Activated naive CD4-positive, alpha-beta T cell treated with anti-CD3 and anti-CD28 coated beads for 36 hours (primary cell): Measurements from ENCODE around the gene TMEM221. TPM values are rescaled to one million over a fixed set of nuclear protein-coding genes. Genes with fewer than 3 reads are reported as not detected.

Experiments used
- CTCF ChIA-PET: fragments of 350-600 bp; sonication (Branson Sonifier 250); formaldehyde crosslinking; loops from one replicate; lab custom pipeline; 2021; ENCODE audit warnings: antibody characterized with exemption; lab: Charles Lee
- DNase-seq: peaks from one replicate; pipeline ENCODE4 v3.0.0-alpha.2; 2020
- H3K27ac Mint-ChIP-seq: one replicate; pipeline ENCODE4 v1.8.0; 2021; ENCODE audit warnings: mild to moderate bottlenecking, mixed read lengths
- H3K27me3 Mint-ChIP-seq: one replicate; pipeline ENCODE4 v1.8.0; 2021; ENCODE audit warnings: low read depth, mixed read lengths
- H3K36me3 Mint-ChIP-seq: one replicate; pipeline ENCODE4 v1.8.0; 2021; ENCODE audit warnings: low read depth, mixed read lengths
- H3K4me1 Mint-ChIP-seq: one replicate; pipeline ENCODE4 v1.8.0; 2021; ENCODE audit warnings: low read depth, mixed read lengths
- H3K4me3 Mint-ChIP-seq: one replicate; pipeline ENCODE4 v1.8.0; 2021; ENCODE audit warnings: mild to moderate bottlenecking, moderate library complexity, mixed read lengths
- H3K9me3 Mint-ChIP-seq: one replicate; pipeline ENCODE4 v1.8.0; 2021; ENCODE audit warnings: mixed read lengths
- intact Hi-C: fragments of 100-400 bp; cut with micrococcal nuclease; formaldehyde crosslinking; loops from one replicate; pipeline ENCODE4 v1.15.1; 2023
- total RNA-seq, 2 experiments: library from RNA; stranded (reverse); gene quantifications; one replicate each; pipeline ENCODE4 v1.2.3, GENCODE V29; 2021

The TMEM221 gene
- total RNA-seq, 2 experiments from 2014 or later, result not detected

GRCh38 chr19:17431417-17431816 is 17.1 kb downstream of the TMEM221 start:
- Mint-ChIP-seq H3K4me1 (no peaks in the 10 kb centered on the region), H3K4me3 (no peak overlapping the region), H3K9me3 (no peaks in the 10 kb centered on the region), H3K36me3 (no peaks in the 10 kb centered on the region), H3K27me3 (no peaks in the 10 kb centered on the region), H3K27ac (no peak overlapping the region)
- no peak for DNase-seq
- CTCF ChIA-PET, result interaction anchor here (0.6 to 1.6 kb wide), 2 partner anchors 10 to 65 kb away, joined by 4 to 5 read pairs; no protein-coding TSS in a partner anchor
- intact Hi-C loops, result no loop called here

GRCh38 chr19:17429641-17430113 is 18.8 kb downstream of the TMEM221 start:
- DNase-seq, result no peak
- H3K9me3 Mint-ChIP-seq, result no peaks in the 10 kb centered on the region
- H3K4me1 Mint-ChIP-seq, result peaks cover 2% of the 10 kb centered on the region
- H3K36me3 Mint-ChIP-seq, result no peaks in the 10 kb centered on the region
- CTCF ChIA-PET, result interaction anchor here (0.8 to 1.6 kb wide), 3 partner anchors 10 to 44 kb away, joined by 4 read pairs; partner anchors contain the start of gene MVB12A
- intact Hi-C loops, result no loop called here
- H3K27me3 Mint-ChIP-seq, result no peaks in the 10 kb centered on the region
- no peak overlapping the region for H3K4me3 Mint-ChIP-seq
- no peak overlapping the region for H3K27ac Mint-ChIP-seq

GRCh38 chr19:17424743-17425365 is 23.6 kb downstream of the TMEM221 start:
- Mint-ChIP-seq H3K36me3 (no peaks in the 10 kb centered on the region), H3K4me1 (peaks cover 7% of the 10 kb centered on the region), H3K27me3 (no peaks in the 10 kb centered on the region), H3K9me3 (no peaks in the 10 kb centered on the region), H3K4me3 (no peak overlapping the region), H3K27ac (no peak overlapping the region)
- CTCF ChIA-PET, result interaction anchor here (1.1 kb wide), 1 partner anchor 22 kb away, joined by 3 read pairs; no protein-coding TSS in a partner anchor
- intact Hi-C loops, result loop anchor here (1.0 to 2.0 kb wide), 2 partner anchors 24 to 41 kb away; partner anchors contain the start of gene TMEM221
- peak; percentile 69 for DNase-seq

GRCh38 chr19:17423429-17424208 is 24.8 kb downstream of the TMEM221 start:
- CTCF ChIA-PET, result interaction anchor here (0.7 kb wide), 1 partner anchor 312 kb away, joined by 4 read pairs; no protein-coding TSS in a partner anchor
- Mint-ChIP-seq H3K4me1 (peaks cover 17% of the 10 kb centered on the region), H3K36me3 (no peaks in the 10 kb centered on the region), H3K27ac (no peak overlapping the region), H3K4me3 (no peak overlapping the region), H3K9me3 (no peaks in the 10 kb centered on the region), H3K27me3 (no peaks in the 10 kb centered on the region)
- intact Hi-C loops, result loop anchor here (2.0 kb wide), 1 partner anchor 25 kb away; the partner anchor contains the start of gene TMEM221
- DNase-seq, result no peak

- intact Hi-C loops, result no loop called here
- peaks cover 1% of the 10 kb centered on the region for H3K36me3 Mint-ChIP-seq
- peaks cover 17% of the 10 kb centered on the region for H3K4me1 Mint-ChIP-seq
- H3K27ac Mint-ChIP-seq, result no peak overlapping the region
- H3K9me3 Mint-ChIP-seq, result no peaks in the 10 kb centered on the region
- CTCF ChIA-PET, result interaction anchor here (0.6 to 1.3 kb wide), 2 partner anchors 19 to 302 kb away, joined by 4 to 5 read pairs; no protein-coding TSS in a partner anchor
- H3K27me3 Mint-ChIP-seq, result no peaks in the 10 kb centered on the region
- no peak overlapping the region for H3K4me3 Mint-ChIP-seq
- no peak for DNase-seq
These were observed 26.5 kb downstream of the TMEM221 start for GRCh38 chr19:17421942-17422341.

- intact Hi-C loops, result loop anchor here (1.0 kb wide), 1 partner anchor 25 kb away; no protein-coding TSS in a partner anchor
- H3K27me3 Mint-ChIP-seq, result no peaks in the 10 kb centered on the region
- H3K4me3 Mint-ChIP-seq, result peak overlapping the region; percentile 87
- no peak overlapping the region for H3K27ac Mint-ChIP-seq
- H3K4me1 Mint-ChIP-seq, result peaks cover 17% of the 10 kb centered on the region
- H3K9me3 Mint-ChIP-seq, result no peaks in the 10 kb centered on the region
- DNase-seq, result peak; percentile 52
- CTCF ChIA-PET, result interaction anchor here (1.0 to 1.4 kb wide), 3 partner anchors 8 to 26 kb away, joined by 4 to 5 read pairs (median 5); partner anchors contain the start of gene CCDC194
- peaks cover 3% of the 10 kb centered on the region for H3K36me3 Mint-ChIP-seq
These were observed 28.0 kb downstream of the TMEM221 start for GRCh38 chr19:17420475-17420924.

- Mint-ChIP-seq H3K27ac (peak within 1 kb of the TSS; percentile 87), H3K27me3 (no peaks in the 10 kb centered on the region), H3K9me3 (no peaks in the 10 kb centered on the region), H3K36me3 (peaks cover 3% of the 10 kb centered on the region), H3K4me3 (peak within 1 kb of the TSS; percentile 87), H3K4me1 (peaks cover 17% of the 10 kb centered on the region)
- intact Hi-C loops, result loop anchor here (1.0 kb wide), 6 partner anchors 15 to 153 kb away; partner anchors contain the start of genes BABAM1, BST2, DDA1 and GTPBP3
- peak; percentile 98 for DNase-seq
- CTCF ChIA-PET, result interaction anchor here (0.6 to 1.7 kb wide), 8 partner anchors 9 to 46 kb away, joined by 3 to 8 read pairs (median 4); partner anchors contain the start of gene CCDC194
These were observed 28.6 kb downstream of the TMEM221 start, which contains the start of gene MVB12A for GRCh38 chr19:17419621-17420474. Gene MVB12A, plus strand, starts transcription at chr19:17420047. Its CDS starts 89 bp downstream, at chr19:17420136.

GRCh38 chr19:17419154-17419620 is 29.3 kb downstream of the TMEM221 start:
- no peak for DNase-seq
- Mint-ChIP-seq H3K9me3 (no peaks in the 10 kb centered on the region), H3K4me3 (peak overlapping the region; percentile 87), H3K36me3 (peaks cover 4% of the 10 kb centered on the region), H3K27ac (peak overlapping the region; percentile 87), H3K4me1 (peaks cover 14% of the 10 kb centered on the region), H3K27me3 (no peaks in the 10 kb centered on the region)
- intact Hi-C loops, result loop anchor here (1.0 kb wide), 5 partner anchors 14 to 152 kb away; partner anchors contain the start of genes BABAM1, BST2, DDA1 and GTPBP3
- CTCF ChIA-PET, result interaction anchor here (0.8 to 1.7 kb wide), 7 partner anchors 10 to 47 kb away, joined by 3 to 8 read pairs (median 4); partner anchors contain the start of gene CCDC194

GRCh38 chr19:17418710-17419109 is 29.8 kb downstream of the TMEM221 start:
- Mint-ChIP-seq H3K36me3 (peaks cover 7% of the 10 kb centered on the region), H3K4me1 (peaks cover 14% of the 10 kb centered on the region), H3K9me3 (no peaks in the 10 kb centered on the region), H3K27me3 (no peaks in the 10 kb centered on the region), H3K4me3 (peak overlapping the region; percentile 87), H3K27ac (peak overlapping the region; percentile 87)
- CTCF ChIA-PET, result interaction anchor here (1.1 to 1.7 kb wide), 2 partner anchors 12 to 16 kb away, joined by 3 to 4 read pairs; no protein-coding TSS in a partner anchor
- no peak for DNase-seq
- intact Hi-C loops, result loop anchor here (1.0 kb wide), 5 partner anchors 13 to 151 kb away; partner anchors contain the start of genes BABAM1, BST2, DDA1 and GTPBP3

GRCh38 chr19:17415121-17415520 is 33.3 kb downstream of the TMEM221 start:
- DNase-seq, result no peak
- intact Hi-C loops, result no loop called here
- Mint-ChIP-seq H3K36me3 (peaks cover 16% of the 10 kb centered on the region), H3K4me3 (no peak overlapping the region), H3K4me1 (peaks cover 14% of the 10 kb centered on the region), H3K27me3 (no peaks in the 10 kb centered on the region), H3K27ac (no peak overlapping the region), H3K9me3 (no peaks in the 10 kb centered on the region)
- CTCF ChIA-PET, result no interaction called here

GRCh38 chr19:17414097-17414496 is 34.4 kb downstream of the TMEM221 start:
- Mint-ChIP-seq H3K27ac (no peak overlapping the region), H3K4me1 (peaks cover 11% of the 10 kb centered on the region), H3K4me3 (no peak overlapping the region), H3K27me3 (no peaks in the 10 kb centered on the region), H3K9me3 (no peaks in the 10 kb centered on the region), H3K36me3 (peaks cover 16% of the 10 kb centered on the region)
- CTCF ChIA-PET, result no interaction called here
- DNase-seq, result no peak
- intact Hi-C loops, result no loop called here
